Measurements from ENCODE around the gene MYO1H. TPM values are rescaled to one million over a fixed set of nuclear protein-coding genes. Genes with fewer than 3 reads are reported as not detected.

MYO1H gene
- total and polyA plus RNA-seq, 2 of the 13 experiments (the other 11 are each of a cell fraction or from before 2014, with no cell fraction given), result not detected

DNA sequence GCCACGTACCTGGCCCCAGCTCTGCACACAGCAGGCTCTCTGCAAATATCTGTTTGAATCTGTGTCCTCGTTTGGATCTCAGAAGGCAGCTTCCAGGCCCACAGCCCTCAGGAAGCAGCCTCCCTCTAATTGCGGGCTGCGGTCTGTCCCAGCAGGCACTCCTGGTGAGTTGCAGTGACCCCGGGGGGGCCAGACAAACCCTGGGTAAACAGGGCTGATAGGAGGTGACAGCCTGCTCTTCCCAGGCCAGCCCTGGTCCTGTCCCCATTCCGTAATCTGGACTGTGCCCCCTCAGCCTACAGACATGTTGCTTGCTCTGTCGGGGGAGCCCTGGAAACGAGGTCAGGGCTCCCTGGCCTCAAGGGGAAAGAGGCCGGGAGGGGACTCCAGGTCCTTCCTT, 40.6 kb upstream of the MYO1H start (continued):
- TF ChIP-seq, protein P1, sequence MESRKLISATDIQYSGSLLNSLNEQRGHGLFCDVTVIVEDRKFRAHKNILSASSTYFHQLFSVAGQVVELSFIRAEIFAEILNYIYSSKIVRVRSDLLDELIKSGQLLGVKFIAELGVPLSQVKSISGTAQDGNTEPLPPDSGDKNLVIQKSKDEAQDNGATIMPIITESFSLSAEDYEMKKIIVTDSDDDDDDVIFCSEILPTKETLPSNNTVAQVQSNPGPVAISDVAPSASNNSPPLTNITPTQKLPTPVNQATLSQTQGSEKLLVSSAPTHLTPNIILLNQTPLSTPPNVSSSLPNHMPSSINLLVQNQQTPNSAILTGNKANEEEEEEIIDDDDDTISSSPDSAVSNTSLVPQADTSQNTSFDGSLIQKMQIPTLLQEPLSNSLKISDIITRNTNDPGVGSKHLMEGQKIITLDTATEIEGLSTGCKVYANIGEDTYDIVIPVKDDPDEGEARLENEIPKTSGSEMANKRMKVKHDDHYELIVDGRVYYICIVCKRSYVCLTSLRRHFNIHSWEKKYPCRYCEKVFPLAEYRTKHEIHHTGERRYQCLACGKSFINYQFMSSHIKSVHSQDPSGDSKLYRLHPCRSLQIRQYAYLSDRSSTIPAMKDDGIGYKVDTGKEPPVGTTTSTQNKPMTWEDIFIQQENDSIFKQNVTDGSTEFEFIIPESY (CRISPR knock-in tag; IDR thresholded peaks at IDR 0.05), result no peak
- TF ChIP-seq TEAD2 (CRISPR knock-in tag; IDR thresholded peaks at IDR 0.05) (no peak), FOXA3 (CRISPR knock-in tag; IDR thresholded peaks at IDR 0.05) (peak; percentile 91), PHF5A (CRISPR knock-in tag; IDR thresholded peaks at IDR 0.05; ENCODE audit: low read depth, unreplicated experiment) (no peak), ZNF430 (CRISPR knock-in tag; IDR thresholded peaks at IDR 0.05) (no peak), KLF16 (CRISPR knock-in tag; IDR thresholded peaks at IDR 0.05) (no peak), IKZF4 (CRISPR knock-in tag; IDR thresholded peaks at IDR 0.05; ENCODE audit: borderline replicate concordance, low read depth, not compliant biosample characterization) (no peak), ZNF251 (CRISPR knock-in tag; IDR thresholded peaks at IDR 0.05) (no peak), HNRNPLL (IDR thresholded peaks at IDR 0.05; ENCODE audit: low read depth, low read length, poor library complexity, severe bottlenecking) (no peak), CEBPG (CRISPR knock-in tag; IDR thresholded peaks at IDR 0.05) (peak; percentile 60), REXO4 (CRISPR knock-in tag; IDR thresholded peaks at IDR 0.05; ENCODE audit: borderline replicate concordance) (no peak), CHD2 (IDR thresholded peaks at IDR 0.05; ENCODE audit: low read depth, low read length) (no peak), ZBTB38 (CRISPR knock-in tag; IDR thresholded peaks at IDR 0.05) (no peak), EP300 (IDR thresholded peaks at IDR 0.05; ENCODE audit: low read depth in 2 of 2, low read length in 2 of 2) (peak in 1 of 2 experiments; percentile 53; a peak in 1 of 4 replicates), EP300 (CRISPR knock-in tag; IDR thresholded peaks at IDR 0.05; ENCODE audit: borderline replicate concordance) (no peak; the same call in 1 of the 2 replicates), FLYWCH1 (CRISPR knock-in tag; IDR thresholded peaks at IDR 0.05) (no peak), KAT8 (CRISPR knock-in tag; IDR thresholded peaks at IDR 0.05) (no peak), ZEB1 (IDR thresholded peaks at IDR 0.05; ENCODE audit: insufficient replicate concordance, low read depth) (no peak)
- TF ChIP-seq, protein P2, sequence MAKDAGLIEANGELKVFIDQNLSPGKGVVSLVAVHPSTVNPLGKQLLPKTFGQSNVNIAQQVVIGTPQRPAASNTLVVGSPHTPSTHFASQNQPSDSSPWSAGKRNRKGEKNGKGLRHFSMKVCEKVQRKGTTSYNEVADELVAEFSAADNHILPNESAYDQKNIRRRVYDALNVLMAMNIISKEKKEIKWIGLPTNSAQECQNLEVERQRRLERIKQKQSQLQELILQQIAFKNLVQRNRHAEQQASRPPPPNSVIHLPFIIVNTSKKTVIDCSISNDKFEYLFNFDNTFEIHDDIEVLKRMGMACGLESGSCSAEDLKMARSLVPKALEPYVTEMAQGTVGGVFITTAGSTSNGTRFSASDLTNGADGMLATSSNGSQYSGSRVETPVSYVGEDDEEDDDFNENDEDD (CRISPR knock-in tag; IDR thresholded peaks at IDR 0.05; ENCODE audit: borderline replicate concordance), result no peak
- TF ChIP-seq, protein P3, sequence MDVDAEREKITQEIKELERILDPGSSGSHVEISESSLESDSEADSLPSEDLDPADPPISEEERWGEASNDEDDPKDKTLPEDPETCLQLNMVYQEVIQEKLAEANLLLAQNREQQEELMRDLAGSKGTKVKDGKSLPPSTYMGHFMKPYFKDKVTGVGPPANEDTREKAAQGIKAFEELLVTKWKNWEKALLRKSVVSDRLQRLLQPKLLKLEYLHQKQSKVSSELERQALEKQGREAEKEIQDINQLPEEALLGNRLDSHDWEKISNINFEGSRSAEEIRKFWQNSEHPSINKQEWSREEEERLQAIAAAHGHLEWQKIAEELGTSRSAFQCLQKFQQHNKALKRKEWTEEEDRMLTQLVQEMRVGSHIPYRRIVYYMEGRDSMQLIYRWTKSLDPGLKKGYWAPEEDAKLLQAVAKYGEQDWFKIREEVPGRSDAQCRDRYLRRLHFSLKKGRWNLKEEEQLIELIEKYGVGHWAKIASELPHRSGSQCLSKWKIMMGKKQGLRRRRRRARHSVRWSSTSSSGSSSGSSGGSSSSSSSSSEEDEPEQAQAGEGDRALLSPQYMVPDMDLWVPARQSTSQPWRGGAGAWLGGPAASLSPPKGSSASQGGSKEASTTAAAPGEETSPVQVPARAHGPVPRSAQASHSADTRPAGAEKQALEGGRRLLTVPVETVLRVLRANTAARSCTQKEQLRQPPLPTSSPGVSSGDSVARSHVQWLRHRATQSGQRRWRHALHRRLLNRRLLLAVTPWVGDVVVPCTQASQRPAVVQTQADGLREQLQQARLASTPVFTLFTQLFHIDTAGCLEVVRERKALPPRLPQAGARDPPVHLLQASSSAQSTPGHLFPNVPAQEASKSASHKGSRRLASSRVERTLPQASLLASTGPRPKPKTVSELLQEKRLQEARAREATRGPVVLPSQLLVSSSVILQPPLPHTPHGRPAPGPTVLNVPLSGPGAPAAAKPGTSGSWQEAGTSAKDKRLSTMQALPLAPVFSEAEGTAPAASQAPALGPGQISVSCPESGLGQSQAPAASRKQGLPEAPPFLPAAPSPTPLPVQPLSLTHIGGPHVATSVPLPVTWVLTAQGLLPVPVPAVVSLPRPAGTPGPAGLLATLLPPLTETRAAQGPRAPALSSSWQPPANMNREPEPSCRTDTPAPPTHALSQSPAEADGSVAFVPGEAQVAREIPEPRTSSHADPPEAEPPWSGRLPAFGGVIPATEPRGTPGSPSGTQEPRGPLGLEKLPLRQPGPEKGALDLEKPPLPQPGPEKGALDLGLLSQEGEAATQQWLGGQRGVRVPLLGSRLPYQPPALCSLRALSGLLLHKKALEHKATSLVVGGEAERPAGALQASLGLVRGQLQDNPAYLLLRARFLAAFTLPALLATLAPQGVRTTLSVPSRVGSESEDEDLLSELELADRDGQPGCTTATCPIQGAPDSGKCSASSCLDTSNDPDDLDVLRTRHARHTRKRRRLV (CRISPR knock-in tag; IDR thresholded peaks at IDR 0.05), result no peak
- TF ChIP-seq, protein P4, sequence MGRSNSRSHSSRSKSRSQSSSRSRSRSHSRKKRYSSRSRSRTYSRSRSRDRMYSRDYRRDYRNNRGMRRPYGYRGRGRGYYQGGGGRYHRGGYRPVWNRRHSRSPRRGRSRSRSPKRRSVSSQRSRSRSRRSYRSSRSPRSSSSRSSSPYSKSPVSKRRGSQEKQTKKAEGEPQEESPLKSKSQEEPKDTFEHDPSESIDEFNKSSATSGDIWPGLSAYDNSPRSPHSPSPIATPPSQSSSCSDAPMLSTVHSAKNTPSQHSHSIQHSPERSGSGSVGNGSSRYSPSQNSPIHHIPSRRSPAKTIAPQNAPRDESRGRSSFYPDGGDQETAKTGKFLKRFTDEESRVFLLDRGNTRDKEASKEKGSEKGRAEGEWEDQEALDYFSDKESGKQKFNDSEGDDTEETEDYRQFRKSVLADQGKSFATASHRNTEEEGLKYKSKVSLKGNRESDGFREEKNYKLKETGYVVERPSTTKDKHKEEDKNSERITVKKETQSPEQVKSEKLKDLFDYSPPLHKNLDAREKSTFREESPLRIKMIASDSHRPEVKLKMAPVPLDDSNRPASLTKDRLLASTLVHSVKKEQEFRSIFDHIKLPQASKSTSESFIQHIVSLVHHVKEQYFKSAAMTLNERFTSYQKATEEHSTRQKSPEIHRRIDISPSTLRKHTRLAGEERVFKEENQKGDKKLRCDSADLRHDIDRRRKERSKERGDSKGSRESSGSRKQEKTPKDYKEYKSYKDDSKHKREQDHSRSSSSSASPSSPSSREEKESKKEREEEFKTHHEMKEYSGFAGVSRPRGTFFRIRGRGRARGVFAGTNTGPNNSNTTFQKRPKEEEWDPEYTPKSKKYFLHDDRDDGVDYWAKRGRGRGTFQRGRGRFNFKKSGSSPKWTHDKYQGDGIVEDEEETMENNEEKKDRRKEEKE (IDR thresholded peaks at IDR 0.05), result no peak

Measured in HepG2 (cell line).